Inflammatory macrophage treated with lipopolysaccharide for 4 hours (primary cell): Measurements from ENCODE around the gene ZNF664.
"Not testable (repeated sequence)": the region's sequence is repeated elsewhere in the genome, so short reads cannot be mapped to it uniquely, and the experiment has no call there.

ENCODE experiments used
- DNase-seq: peaks from one replicate; pipeline ENCODE4 v3.0.0-alpha.2; 2020

Gene ZNF664

DNA sequence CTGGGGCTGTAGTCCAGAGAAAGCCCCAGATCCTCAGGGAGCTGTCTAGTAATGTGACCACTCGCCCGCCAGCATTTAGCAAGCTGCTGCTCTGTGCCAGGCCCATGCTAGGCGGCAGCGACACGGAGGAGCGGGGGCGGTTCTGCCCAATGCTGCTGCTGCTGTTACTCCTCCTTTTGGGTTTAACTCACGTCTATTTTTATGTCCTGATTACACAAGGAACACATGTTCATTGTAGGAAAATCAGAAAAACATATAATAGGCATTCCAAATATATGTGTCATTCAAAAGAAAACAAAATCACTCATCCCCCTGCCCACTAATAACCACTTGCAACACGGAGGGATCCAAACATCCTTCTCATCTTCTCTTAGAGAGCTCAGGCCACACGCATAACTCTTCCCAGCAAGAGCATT is 30.8 kb upstream of the ZNF664 start:
- DNase-seq = no peak

DNA sequence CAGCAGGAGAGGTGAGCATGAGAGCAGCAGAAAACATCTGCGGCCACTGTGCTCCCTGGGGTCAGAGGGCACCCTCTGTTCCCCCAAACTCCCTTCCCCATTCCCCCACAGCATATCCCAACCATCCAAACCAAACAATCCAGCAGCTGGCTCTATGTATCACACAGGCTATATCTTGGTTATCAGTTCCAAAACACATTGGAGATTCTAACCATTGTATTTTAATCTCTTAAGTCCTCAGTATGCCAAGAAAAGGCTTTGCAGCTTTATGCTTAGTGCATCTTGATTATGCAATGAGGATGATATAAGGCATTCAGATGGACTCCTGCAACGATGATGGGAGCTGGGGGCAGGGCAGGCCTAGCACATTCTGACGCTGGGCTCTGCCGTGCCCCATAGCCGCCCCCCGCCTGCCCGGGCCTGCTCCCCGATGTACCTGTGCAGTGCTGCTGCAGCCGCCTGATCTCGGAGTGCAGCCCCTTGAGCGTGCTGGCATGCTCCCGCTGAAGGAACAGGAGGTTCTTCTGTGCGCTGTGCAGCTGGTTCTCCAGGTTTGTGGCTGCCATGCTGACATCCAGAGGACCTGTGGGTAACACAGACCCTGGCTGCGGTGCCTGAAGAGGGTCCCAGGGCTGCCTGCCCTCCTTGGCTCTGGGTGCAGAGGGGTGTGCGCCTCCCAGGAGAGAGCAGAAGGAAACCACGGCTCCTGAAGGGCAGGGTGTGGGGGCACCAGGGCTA is 29.9 kb upstream of the ZNF664 start:
- no peak for DNase-seq

DNA sequence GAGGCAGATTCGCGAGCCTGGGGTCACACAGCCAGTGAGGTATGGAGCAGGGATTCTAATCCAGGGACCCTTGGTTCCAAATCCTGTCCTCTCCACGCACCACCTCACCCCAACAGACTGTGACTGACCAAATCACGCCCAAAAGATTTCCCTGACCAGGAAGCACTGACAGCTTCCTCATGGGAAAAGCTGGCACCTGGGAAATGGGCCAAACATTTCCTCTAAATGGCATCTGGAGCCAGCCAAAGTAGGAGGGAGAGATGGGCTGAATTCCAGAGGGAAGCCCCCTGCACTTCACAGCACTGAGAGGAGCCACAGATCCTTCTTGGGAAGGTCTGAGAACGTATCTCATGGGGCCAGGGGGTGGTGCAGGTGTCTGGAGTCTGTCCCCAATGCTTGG is 29.2 kb upstream of the ZNF664 start:
- DNase-seq = no peak

- DNase-seq = no peak
These were observed 28.3 kb upstream of the ZNF664 start for GRCh38 chr12:123944696-123945095.

DNA sequence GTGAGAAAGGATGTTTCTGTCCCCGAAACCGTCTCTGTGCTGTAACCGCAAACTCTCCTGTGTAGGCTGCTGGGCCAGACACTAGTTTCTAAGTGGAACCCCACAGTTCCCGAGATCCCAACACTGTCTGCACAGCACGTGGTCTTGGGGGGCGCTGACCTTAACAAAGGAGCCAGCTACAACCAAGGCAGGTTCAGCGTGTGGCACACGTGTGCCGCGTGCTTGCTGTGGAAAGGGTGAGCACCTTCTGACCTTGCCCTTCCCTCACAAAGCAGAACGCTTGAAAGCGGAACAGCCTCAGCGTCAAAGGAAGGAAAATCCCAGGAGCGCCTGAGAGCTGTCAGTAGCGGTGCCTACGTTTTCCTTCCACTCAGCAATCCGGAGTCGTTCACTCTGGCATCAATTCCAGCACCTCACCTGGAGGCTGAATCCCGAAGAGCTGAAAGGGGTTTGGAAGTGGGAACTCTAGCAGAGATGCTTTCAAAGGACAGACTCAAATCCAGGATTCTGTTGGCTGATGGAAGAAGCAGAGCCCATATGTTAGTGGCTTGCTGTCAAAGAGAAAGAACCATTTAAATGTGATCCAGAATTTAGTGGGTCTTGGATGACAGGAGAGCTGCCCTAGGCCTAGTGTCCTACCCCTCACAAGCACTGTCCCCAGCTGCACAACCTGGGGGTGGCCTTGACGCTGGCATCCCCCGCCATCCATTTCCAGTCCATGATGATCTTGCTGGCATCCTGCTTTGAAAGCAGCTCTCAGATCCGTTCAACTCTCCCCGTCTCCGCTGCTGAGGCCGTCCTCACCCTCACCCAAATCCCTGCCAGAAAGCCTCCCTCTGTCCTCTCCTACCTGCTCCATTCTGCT is 27.5 kb upstream of the ZNF664 start:
- DNase-seq = no peak

GRCh38 chr12:123946152-123946515 is 26.9 kb upstream of the ZNF664 start:
- DNase-seq = no peak

DNA sequence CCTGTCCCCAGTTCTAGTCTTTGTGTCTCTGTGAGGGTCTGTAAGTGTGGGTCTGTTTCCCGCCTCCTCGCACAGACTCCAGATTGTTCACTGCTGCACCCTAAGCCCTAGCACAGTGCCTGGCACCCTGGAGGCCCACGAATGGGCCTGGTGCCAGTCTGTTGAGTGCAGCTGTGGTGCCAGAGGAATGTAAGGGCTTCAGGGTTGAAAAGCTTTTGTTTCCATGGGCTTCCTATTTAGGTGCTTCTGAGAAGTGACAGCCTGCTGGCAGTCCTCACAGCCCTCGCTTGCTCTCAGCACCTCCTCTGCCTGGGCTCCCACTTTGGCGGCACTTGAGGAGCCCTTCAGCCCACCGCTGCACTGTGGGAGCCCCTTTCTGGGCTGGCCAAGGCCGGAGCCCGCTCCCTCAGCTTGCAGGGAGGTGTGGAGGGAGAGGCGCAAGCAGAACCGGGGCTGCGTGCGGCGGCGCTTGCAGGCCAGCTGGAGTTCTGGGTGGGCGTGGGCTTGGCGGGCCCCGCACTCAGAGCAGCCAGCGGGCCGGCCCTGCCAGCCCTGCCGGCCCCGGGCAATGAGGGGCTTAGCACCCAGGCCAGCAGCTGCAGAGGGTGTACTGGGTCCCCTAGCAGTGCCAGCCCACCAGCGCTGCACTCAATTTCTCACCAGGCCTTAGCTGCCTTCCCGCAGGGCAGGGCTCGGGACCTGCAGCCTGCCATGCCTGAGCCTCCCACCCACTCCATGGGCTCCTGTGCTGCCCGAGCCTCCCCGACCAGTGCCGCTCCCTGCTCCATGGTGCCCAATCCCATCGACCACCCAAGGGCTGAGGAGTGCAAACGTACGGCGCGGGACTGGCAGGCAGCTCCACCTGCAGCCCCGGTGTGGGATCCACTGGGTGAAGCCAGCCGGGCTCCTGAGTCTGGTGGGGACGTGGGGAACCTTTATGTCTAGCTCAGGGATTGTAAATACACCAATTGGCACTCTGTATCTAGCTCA is 26.2 kb upstream of the ZNF664 start:
- DNase-seq = not testable (repeated sequence)

- DNase-seq = not testable (repeated sequence)
These were observed 25.5 kb upstream of the ZNF664 start for GRCh38 chr12:123947531-123947930.

DNA sequence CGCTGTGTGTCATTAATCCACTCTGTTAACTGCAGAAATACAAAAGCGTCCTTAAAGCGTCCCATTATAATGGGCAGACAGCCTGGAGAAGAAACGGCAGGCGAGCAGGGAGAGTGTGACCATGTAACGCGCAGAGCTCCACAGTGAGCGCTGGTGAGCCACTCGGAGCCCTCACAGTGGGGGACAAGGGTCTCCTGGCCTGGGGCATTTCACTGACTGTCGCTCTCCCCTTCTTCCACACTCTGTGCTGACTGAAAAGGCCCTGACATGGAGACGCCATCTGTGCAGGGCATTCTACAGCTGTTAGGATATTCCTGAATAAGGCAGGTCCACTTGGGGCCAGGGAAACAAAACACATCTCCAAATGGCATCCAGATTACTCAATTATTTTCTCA is 24.6 kb upstream of the ZNF664 start:
- no peak for DNase-seq

DNA sequence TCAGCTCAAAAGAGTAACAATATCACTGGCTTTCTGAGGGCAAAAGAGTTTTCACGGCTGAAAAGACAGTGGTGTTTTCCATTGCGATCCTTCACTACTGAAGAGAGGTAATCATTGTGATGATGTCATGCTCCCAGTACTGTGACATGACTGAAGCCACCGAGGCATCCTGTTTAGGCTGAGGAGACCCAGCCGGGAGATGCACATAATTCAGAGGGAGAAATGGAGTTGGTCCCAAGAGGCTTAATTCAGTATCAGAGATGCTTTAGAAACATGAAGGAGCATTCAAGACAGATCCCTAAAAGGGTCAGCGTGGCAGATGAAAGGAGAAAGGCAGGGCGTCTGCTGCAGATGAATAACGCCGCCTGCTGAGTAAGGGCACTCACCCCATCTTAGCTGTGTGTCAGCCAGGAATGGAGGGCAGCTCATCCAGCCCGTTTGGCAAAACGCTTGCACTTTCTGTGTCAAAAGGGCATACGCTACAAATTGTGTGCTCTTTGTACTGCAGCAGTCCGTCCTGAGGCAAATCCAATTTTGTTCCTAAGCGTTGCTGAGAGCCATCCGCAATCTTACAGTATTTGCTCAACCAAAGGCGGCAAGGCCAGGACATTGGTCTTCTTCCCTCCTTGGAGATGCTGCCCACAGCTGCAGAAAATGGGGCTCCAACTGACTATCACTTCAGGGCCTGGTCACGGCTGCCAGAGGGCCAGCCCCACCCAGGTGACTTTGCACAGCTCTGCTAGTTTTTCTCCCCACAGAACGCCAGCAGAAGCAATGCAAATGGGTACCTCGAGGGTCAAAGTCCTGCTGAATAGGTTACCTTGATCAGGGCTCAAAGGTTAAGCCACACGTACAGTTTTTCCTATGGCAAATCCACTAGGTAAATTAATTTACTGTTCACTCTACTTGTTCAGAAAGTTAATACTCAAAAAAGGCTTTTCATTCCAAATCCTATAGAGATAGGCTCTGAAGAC is 23.9 kb upstream of the ZNF664 start:
- DNase-seq = no peak

DNA sequence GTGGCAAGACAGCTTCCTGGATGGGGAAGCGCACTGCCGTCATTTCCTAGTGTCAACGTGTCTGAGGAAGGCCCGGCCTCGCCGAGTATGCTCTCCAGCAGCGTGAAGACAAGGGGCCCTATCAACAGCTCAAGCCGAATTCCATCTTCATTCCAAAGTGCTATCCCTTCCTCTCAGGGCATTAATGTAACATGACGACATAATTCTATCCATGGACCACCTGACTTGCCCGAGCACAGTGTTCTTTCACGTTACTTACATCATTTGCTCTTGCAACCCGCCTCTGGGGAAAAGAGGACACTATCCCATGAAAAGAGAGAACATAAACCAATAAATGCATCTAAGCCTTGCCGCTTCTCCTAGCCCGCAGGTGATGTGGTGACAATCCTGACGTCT is 23.2 kb upstream of the ZNF664 start:
- no peak for DNase-seq

DNA sequence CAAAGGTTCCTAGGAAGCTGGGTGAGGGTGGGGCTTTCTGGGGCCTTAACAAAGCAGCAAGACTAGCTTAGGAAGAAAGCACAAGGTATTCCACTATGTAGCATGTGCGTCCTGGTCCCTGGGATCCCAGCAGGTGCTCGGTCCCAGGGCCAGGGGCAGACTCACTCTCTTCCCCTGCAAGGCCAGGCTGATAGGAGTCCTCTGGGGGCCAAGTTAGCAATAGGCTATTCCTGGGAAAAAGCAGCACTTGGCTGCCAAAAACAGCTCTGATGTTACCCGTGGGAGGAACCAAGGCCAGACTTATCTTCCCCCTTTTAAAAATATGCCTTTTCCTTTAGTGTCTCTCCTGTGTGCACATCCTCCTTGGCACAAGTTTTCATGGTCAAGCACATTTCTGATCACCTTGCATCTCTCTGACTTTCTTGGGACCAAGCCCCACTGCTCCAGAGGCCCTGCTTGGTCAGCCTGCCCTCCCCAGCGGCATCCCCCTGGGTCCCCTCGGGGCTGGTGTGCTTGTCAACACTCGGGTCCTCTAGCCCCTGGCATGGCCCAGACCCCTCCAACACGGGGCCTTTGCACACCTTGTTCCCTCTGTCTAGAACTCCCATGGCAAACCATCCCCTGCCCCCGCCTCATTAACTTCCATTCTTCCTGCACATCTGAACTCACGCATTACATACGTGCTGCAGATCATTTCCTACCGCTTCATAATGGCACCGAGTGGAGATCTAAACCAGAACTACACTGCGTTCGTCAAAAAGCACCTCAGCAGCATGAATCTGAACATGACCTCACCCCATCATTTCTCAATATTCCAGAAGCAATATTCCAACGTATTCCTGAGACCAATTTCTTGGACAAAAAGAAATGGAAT is 22.3 kb upstream of the ZNF664 start:
- DNase-seq = no peak

DNA sequence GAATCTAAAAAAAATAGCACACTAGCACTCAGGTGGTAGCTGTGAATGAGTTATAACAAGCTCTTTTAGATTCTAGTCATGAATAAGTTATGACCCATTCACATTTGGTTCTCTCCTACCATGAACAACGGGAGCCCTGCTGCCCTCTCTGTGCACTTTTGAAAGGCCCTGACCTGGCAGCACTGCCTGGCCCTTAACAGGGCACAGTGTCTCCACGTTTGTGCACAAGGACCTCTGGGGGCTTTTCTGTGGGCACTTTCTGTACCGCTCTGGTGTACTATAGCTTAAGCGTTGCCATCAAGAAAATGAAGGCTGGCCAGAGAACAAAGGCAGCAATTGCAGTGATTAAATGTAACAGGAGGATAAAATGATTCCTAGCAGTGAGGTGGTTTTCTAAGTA is 21.5 kb upstream of the ZNF664 start:
- no peak for DNase-seq

DNA sequence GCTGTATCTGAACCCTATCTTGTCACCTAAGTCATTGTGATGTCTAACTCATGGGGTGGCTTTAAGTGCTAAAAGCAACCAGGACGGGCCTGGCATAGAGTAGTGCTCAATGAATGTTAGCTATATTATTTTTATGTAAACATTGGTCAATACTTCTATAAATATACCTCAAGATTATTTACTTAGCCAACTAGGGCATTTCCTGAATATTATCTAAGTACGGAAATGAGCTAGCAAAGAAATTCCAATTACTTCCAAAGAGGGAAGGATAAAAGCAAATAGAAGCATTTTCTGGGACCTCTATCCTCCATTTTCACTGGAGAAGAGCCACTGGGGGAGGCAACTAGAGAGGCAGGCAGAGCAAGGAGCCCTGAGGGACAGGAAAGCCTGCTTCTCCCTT is 21.0 kb upstream of the ZNF664 start:
- DNase-seq = no peak

DNA sequence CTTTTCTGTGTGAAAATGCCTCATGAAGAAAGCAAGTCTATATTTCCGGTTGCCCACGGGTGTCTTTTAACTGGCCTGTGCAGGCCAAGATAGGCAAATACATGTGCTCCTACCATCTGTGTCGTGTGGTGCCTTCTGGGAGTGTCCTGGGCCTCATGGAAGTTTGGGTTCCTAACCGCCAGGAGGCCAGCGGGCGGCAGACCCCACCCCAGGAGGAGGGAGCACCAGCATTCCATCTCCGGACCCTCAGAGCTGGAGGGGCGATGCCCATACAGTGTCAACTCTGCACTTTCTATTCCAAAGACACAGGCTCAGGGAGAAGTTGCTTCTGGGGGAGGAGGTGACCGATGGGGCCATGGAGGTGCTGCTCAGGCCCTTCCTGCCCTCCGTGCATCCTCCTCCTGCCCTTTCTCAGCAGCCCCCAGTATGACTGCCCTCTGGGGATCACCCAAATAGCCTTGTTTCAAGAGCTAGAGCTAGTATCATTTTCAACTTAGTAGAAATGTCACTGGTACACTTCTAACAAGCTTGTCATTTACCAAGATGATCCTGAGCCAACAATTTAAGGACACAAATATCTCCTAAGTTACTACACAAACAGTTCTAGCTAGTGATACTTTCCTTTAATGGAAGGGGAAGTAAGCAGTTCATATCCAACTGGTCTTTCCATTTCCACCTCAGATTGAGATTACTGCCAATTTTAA is 18.2 kb upstream of the ZNF664 start:
- DNase-seq = no peak

GRCh38 chr12:123956249-123956648 is 16.8 kb upstream of the ZNF664 start:
- no peak for DNase-seq

GRCh38 chr12:123957196-123957595 is 15.8 kb upstream of the ZNF664 start:
- DNase-seq = no peak

GRCh38 chr12:123958462-123958861 is 14.6 kb upstream of the ZNF664 start:
- no peak for DNase-seq

DNA sequence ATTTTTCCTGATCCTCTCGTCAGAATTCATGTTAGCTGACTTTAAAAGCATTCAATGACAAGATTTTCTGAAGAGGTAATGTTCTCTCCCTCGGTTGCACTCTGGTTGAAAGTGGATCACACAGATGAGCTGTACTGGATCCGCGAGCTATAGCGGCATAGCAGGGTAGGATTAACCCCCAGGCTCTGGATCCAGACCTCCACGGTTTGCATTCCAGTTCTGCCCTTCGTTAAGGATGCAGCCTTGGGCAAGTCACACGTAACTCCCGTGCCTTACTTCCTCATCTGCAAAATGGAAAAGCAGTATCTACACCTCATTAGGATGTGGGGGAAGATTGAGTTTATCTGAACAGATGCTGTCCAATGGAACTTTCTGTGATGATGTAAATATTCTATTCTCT is 14.1 kb upstream of the ZNF664 start:
- no peak for DNase-seq

DNA sequence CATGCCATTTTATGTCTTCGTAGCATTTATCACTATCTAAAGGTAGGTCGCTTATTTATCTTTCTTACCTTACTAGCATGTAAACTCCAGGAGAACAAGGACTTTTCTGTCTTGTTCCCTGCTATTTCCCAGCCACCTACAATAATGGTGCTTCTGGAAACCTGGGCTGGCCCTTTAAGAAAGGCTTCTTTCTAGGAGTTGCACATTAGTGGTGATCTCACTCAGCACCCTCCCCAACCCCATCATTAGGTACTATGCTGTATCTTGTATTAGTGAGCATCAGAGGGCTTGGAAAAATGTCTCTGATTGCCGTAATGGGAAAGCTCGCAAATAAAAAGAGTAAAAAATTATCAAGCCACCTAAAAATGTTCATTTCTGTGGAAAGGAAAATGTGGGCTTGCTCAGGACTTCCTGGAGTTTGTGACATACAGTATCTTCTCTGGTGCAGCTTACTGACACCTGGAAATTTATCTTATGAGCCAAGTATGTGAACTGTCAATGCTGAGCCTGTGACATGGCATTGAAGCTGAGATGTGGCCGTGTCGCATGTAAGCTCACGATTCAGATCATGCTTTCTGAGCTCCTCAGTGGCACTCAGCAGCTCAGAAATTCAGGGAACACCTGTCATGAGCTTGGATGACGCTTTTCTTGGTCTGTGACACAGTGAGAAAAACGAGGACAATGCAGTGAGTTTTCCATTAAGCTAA is 12.8 kb upstream of the ZNF664 start:
- DNase-seq = no peak
